Measurements from ENCODE around the gene TPSD1.
"Not testable (repeated sequence)": the region's sequence is repeated elsewhere in the genome, so short reads cannot be mapped to it uniquely, and the experiment has no call there.

Gene TPSD1

GRCh38 chr16:1241081-1241480 lies 14.8 kb upstream of the TPSD1 start:
- not testable (repeated sequence) for DNase-seq (ENCODE audit: low read depth)

- DNase-seq (ENCODE audit: low read depth) = not testable (repeated sequence)
These were observed 12.5 kb upstream of the TPSD1 start for GRCh38 chr16:1243363-1243762.

- not testable (repeated sequence) for DNase-seq (ENCODE audit: low read depth)
These were observed 11.7 kb upstream of the TPSD1 start for GRCh38 chr16:1243907-1244850.

- DNase-seq (ENCODE audit: low read depth) = no peak
These were observed 11.0 kb upstream of the TPSD1 start for GRCh38 chr16:1244881-1245280.

- no peak for DNase-seq (ENCODE audit: low read depth)
These were observed 10.3 kb upstream of the TPSD1 start for GRCh38 chr16:1245452-1246020.

- not testable (repeated sequence) for DNase-seq (ENCODE audit: low read depth)
These were observed 7.8 kb upstream of the TPSD1 start for GRCh38 chr16:1247903-1248537.

GRCh38 chr16:1249031-1249755 lies 6.7 kb upstream of the TPSD1 start:
- DNase-seq (ENCODE audit: low read depth) = not testable (repeated sequence)

GRCh38 chr16:1253701-1254364 lies 2.0 kb upstream of the TPSD1 start:
- DNase-seq (ENCODE audit: low read depth) = not testable (repeated sequence)

GRCh38 chr16:1254821-1255220 lies 1.0 kb upstream of the TPSD1 start:
- DNase-seq (ENCODE audit: low read depth) = not testable (repeated sequence)

GRCh38 chr16:1256296-1256873 lies 516 bp downstream of the TPSD1 start:
- DNase-seq (ENCODE audit: low read depth) = not testable (repeated sequence)

- no peak for DNase-seq (ENCODE audit: low read depth)
These were observed 1.0 kb downstream of the TPSD1 start for GRCh38 chr16:1256874-1257322.

- DNase-seq (ENCODE audit: low read depth) = no peak
These were observed 1.8 kb downstream of the TPSD1 start for GRCh38 chr16:1257561-1258224.

GRCh38 chr16:1258225-1258600 lies 2.3 kb downstream of the TPSD1 start:
- no peak for DNase-seq (ENCODE audit: low read depth)

GRCh38 chr16:1258906-1259759 lies 3.3 kb downstream of the TPSD1 start:
- no peak for DNase-seq (ENCODE audit: low read depth)

- no peak for DNase-seq (ENCODE audit: low read depth)
These were observed 3.8 kb downstream of the TPSD1 start for GRCh38 chr16:1259760-1260068.

- no peak for DNase-seq (ENCODE audit: low read depth)
These were observed 4.3 kb downstream of the TPSD1 start for GRCh38 chr16:1260101-1260680.

- no peak for DNase-seq (ENCODE audit: low read depth)
These were observed 5.4 kb downstream of the TPSD1 start for GRCh38 chr16:1261131-1261892.

- DNase-seq (ENCODE audit: low read depth) = no peak
These were observed 6.5 kb downstream of the TPSD1 start for GRCh38 chr16:1262210-1262845.

Measured in HS-5 (cell line).